Lung (tissue), 12 donors: ENCODE measurements around the gene AZIN2. TPM values are rescaled to one million over a fixed set of nuclear protein-coding genes. Genes with fewer than 3 reads are reported as not detected.

Experiments
- ATAC-seq: fragments of 200-7000 bp; cut with Tn5 transposase; one replicate; pipeline ENCODE4 v1.9.1; 2020; ENCODE audit warnings: moderate number of reproducible peaks; ENCODE audit not compliant: insufficient read depth, low FRiP score
- DNase-seq, 3 donors: peaks; one replicate each; pipeline ENCODE4 v3.0.0-alpha.2; 2013 to 2017
- H3K27ac ChIP-seq, 2 donors: one replicate each; pipeline ENCODE4 v1.5.1; 2013; ENCODE audit warnings: mild to moderate bottlenecking in 2 of 2, moderate library complexity in 2 of 2, control low read depth in 1 of 2, inconsistent platforms in 1 of 2, low read depth in 1 of 2, low read length in 1 of 2
- H3K27me3 ChIP-seq, 3 donors: one replicate each; pipeline ENCODE4 v1.5.1; 2013; ENCODE audit warnings: low read length in 2 of 3; ENCODE audit not compliant: control insufficient read depth in 3 of 3, insufficient read depth in 3 of 3
- H3K36me3 ChIP-seq, 4 donors: one replicate each; pipeline ENCODE4 v1.5.1; 2013; ENCODE audit warnings: low read length in 4 of 4, mild to moderate bottlenecking in 1 of 4, moderate library complexity in 1 of 4; ENCODE audit not compliant: control insufficient read depth in 4 of 4, insufficient read depth in 4 of 4
- H3K4me1 ChIP-seq, 5 donors: one replicate each; pipeline ENCODE4 v1.5.1; 2013; ENCODE audit warnings: low read length in 5 of 5, mild to moderate bottlenecking in 2 of 5, moderate library complexity in 1 of 5; ENCODE audit not compliant: control insufficient read depth in 5 of 5, insufficient read depth in 5 of 5
- H3K4me3 ChIP-seq: one replicate; pipeline ENCODE4 v1.5.1; 2013; ENCODE audit warnings: mild to moderate bottlenecking, control low read depth, moderate library complexity
- H3K9ac ChIP-seq, 2 donors: one replicate each; pipeline ENCODE4 v1.5.1; 2013; ENCODE audit warnings: low read length in 2 of 2, control low read depth in 1 of 2; ENCODE audit not compliant: insufficient read depth in 1 of 2
- H3K9me3 ChIP-seq, 4 donors: one replicate each; pipeline ENCODE4 v1.5.1; 2013; ENCODE audit warnings: low read length in 3 of 4, mild to moderate bottlenecking in 1 of 4, moderate library complexity in 1 of 4; ENCODE audit not compliant: control insufficient read depth in 4 of 4, insufficient read depth in 3 of 4
- WGBS, 2 donors: extraction: QIAGEN DNeasy Blood & Tissue Kit; methylation state at CpG; one replicate each; pipeline ENCODE4 v1.1.7; 2013; 5-methylcytosine and 5-hydroxymethylcytosine counted together
- polyA plus RNA-seq, 2 donors: library from polyadenylated mRNA; stranded (reverse); fragments of 200-250 nt; gene quantifications; one replicate each; pipeline ENCODE4 v1.2.1, GENCODE V29; 2013
- total RNA-seq, 2 donors: library from RNA; depleted of rRNA in 1 of 2; stranded (reverse); fragments of >200 nt in 1 of 2; gene quantifications; one replicate each; pipeline ENCODE4 v1.2.1, GENCODE V29; 2014 to 2021
- TF ChIP-seq, protein P1 (sequence below): IDR thresholded peaks from 2 replicates; pipeline ENCODE4 v1.5.1; 2012; ENCODE audit warnings: mild to moderate bottlenecking; ENCODE audit errors: control extremely low read depth, extremely low read depth
- donor health status: control.
- donor health status: control.
- donor health status: Bipolar disorder and iron deficiency.
- donor health status: healthy.
- donor health status: DM: yes; HTN: yes; CAD: no.

Gene AZIN2
- total and polyA plus RNA-seq, 4 donors, result 1.2 to 12.8 (median 3.9) TPM

DNA sequence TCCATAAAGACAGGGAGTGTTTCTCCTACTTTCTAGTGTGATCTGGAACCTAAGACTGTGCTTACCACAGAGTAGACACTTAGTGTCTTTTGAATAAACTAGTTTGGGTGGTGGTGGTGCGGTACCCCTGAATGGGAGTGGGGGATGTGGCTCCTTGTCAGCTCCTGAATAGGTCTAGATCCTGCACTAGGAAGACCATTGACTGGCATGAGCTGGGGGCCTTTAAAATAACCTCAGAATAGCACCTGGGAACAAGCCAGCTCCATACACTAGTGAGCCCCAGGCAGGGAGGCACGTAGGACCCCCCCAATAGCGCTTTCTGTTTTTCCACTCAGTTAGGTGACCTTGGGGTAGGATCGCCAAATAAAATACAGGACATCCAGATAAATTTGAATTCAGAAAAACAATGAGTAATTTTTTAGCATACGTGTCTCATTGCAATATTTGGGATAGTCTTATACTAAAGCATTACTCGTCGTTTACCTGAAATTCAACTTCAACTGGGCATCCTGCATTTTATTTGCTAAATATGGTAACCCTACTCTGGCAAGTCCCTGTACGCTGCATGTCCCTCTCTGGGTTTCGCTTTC lies 45.6 kb downstream of the AZIN2 start:
- 28 to 31% methylated on average over 9 of the region's 9 CpGs for WGBS, 2 donors
- Histone ChIP-seq H3K9ac (peak overlapping the region; percentile 73 to 97), H3K4me1 (peaks cover 0 to 17% (median 3%) of the 10 kb centered on the region in 5 donors), H3K27me3 (no peaks in the 10 kb centered on the region), H3K9me3 (no peaks in the 10 kb centered on the region), H3K4me3 (peak overlapping the region; percentile 77), H3K36me3 (no peaks in the 10 kb centered on the region), H3K27ac (peak overlapping the region; percentile 82 to 90)
- no peak for ATAC-seq
- no peak for DNase-seq
- TF ChIP-seq, protein P1, sequence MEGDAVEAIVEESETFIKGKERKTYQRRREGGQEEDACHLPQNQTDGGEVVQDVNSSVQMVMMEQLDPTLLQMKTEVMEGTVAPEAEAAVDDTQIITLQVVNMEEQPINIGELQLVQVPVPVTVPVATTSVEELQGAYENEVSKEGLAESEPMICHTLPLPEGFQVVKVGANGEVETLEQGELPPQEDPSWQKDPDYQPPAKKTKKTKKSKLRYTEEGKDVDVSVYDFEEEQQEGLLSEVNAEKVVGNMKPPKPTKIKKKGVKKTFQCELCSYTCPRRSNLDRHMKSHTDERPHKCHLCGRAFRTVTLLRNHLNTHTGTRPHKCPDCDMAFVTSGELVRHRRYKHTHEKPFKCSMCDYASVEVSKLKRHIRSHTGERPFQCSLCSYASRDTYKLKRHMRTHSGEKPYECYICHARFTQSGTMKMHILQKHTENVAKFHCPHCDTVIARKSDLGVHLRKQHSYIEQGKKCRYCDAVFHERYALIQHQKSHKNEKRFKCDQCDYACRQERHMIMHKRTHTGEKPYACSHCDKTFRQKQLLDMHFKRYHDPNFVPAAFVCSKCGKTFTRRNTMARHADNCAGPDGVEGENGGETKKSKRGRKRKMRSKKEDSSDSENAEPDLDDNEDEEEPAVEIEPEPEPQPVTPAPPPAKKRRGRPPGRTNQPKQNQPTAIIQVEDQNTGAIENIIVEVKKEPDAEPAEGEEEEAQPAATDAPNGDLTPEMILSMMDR, result no peak

- Histone ChIP-seq H3K36me3 (no peaks in the 10 kb centered on the region), H3K4me1 (peaks cover 0 to 17% (median 3%) of the 10 kb centered on the region in 5 donors), H3K27me3 (no peaks in the 10 kb centered on the region), H3K27ac (peak overlapping the region; percentile 82 to 90), H3K4me3 (peak overlapping the region; percentile 77), H3K9me3 (no peaks in the 10 kb centered on the region), H3K9ac (peak overlapping the region; percentile 73 to 97)
- 1 to 2% methylated on average over 44 of the region's 44 CpGs for WGBS, 2 donors
- peak; percentile 99 to 100 (median 100) for DNase-seq
- peak; percentile 98 for ATAC-seq
- TF ChIP-seq, protein P1, result peak; percentile 82
These were observed 46.3 kb downstream of the AZIN2 start for GRCh38 chr1:33127001-33127823.

GRCh38 chr1:33128781-33129180 lies 47.8 kb downstream of the AZIN2 start:
- TF ChIP-seq, protein P1, result no peak
- H3K27ac ChIP-seq, result no peak overlapping the region

More at GRCh38 chr1:33128781-33129180, 47.8 kb downstream of the AZIN2 start:
- no peak for ATAC-seq
- Histone ChIP-seq H3K9me3 (no peaks in the 10 kb centered on the region), H3K4me1 (peaks cover 0 to 17% (median 3%) of the 10 kb centered on the region in 5 donors), H3K36me3 (no peaks in the 10 kb centered on the region), H3K9ac (no peak overlapping the region), H3K27me3 (no peaks in the 10 kb centered on the region), H3K4me3 (no peak overlapping the region)
- WGBS, 2 donors, result 91 to 97% methylated on average over 4 of the region's 4 CpGs
- DNase-seq, result no peak
